Osteoblast (primary cell): ENCODE results near the gene TTC3. TPM values are rescaled to one million over a fixed set of nuclear protein-coding genes. Genes with fewer than 3 reads are reported as not detected.
A peak's percentile ranks its signal among the peaks of the same experiment; 100 is the strongest.
"Not testable (repeated sequence)": the region's sequence is repeated elsewhere in the genome, so short reads cannot be mapped to it uniquely, and the experiment has no call there.

Experiments used
- DNase-seq: peaks from one replicate; pipeline ENCODE4 v3.0.0; 2011; ENCODE audit warnings: low spot score, mixed read lengths; ENCODE audit not compliant: insufficient read length; ENCODE audit errors: missing footprints
- H2AFZ ChIP-seq: 2 replicates; pipeline ENCODE4 v1.6.0; 2011; ENCODE audit warnings: mild to moderate bottlenecking, low read length
- H3K27ac ChIP-seq: 2 replicates; pipeline ENCODE4 v1.5.1; 2011; ENCODE audit warnings: mild to moderate bottlenecking, low read depth, low read length, moderate library complexity
- H3K27me3 ChIP-seq: 2 replicates; pipeline ENCODE4 v1.6.0; 2012; ENCODE audit warnings: mild to moderate bottlenecking, control low read depth, inconsistent platforms, low read length, moderate library complexity; ENCODE audit not compliant: insufficient read depth
- H3K36me3 ChIP-seq: 2 replicates; pipeline ENCODE4 v1.5.1; 2011; ENCODE audit warnings: mild to moderate bottlenecking, low read length, control low read depth, moderate library complexity; ENCODE audit not compliant: insufficient read depth
- H3K4me1 ChIP-seq: 2 replicates; pipeline ENCODE4 v1.5.1; 2011; ENCODE audit warnings: mild to moderate bottlenecking, low read length, control low read depth, moderate library complexity; ENCODE audit not compliant: insufficient read depth
- H3K4me2 ChIP-seq: 2 replicates; pipeline ENCODE4 v1.6.0; 2011; ENCODE audit warnings: mild to moderate bottlenecking, low read length; ENCODE audit not compliant: insufficient read depth
- H3K4me3 ChIP-seq: fragments of 200-600 bp; sonication (generic); 3 replicates; pipeline ENCODE4 v1.5.1; 2012; ENCODE audit warnings: mild to moderate bottlenecking, low read length, inconsistent platforms; ENCODE audit not compliant: insufficient read depth
- H3K79me2 ChIP-seq: 2 replicates; pipeline ENCODE4 v1.6.0; 2012; ENCODE audit warnings: mild to moderate bottlenecking, low read length, control low read depth, inconsistent platforms; ENCODE audit not compliant: insufficient read depth
- H3K9me3 ChIP-seq: 2 replicates; pipeline ENCODE4 v1.5.1; 2011; ENCODE audit warnings: low read depth, low read length, control low read depth
- H4K20me1 ChIP-seq: 2 replicates; pipeline ENCODE4 v1.6.0; 2012; ENCODE audit warnings: mild to moderate bottlenecking, low read length, control low read depth; ENCODE audit not compliant: insufficient read depth
- CTCF ChIP-seq: IDR thresholded peaks from 2 replicates; pipeline ENCODE4 v1.5.1; 2011; ENCODE audit warnings: mild to moderate bottlenecking, low read depth, low read length, moderate library complexity; ENCODE audit errors: extremely low read depth
- total RNA-seq: library from RNA; depleted of rRNA; stranded (reverse); fragments of >200 nt; gene quantifications from 2 replicates; pipeline ENCODE4 v1.2.3, GENCODE V29; 2012

TTC3 gene
- total RNA-seq, 1 donor = 364 TPM

GRCh38 chr21:37139154-37139553, 66.1 kb downstream of the TTC3 start:
- H3K27ac ChIP-seq = no peak overlapping the region
- DNase-seq = no peak
- no peak overlapping the region for H2AFZ ChIP-seq
- H3K36me3 ChIP-seq = peaks cover 55% of the 10 kb centered on the region
- H3K4me3 ChIP-seq = no peak overlapping the region
- TF ChIP-seq CTCF = no peak
- peaks cover 12% of the 10 kb centered on the region for H3K4me1 ChIP-seq
- no peak overlapping the region for H3K4me2 ChIP-seq
- no peaks in the 10 kb centered on the region for H4K20me1 ChIP-seq
- no peaks in the 10 kb centered on the region for H3K27me3 ChIP-seq
- no peaks in the 10 kb centered on the region for H3K79me2 ChIP-seq
- no peaks in the 10 kb centered on the region for H3K9me3 ChIP-seq

- Histone ChIP-seq H3K79me2 (no peaks in the 10 kb centered on the region), H3K4me3 (no peak overlapping the region), H3K36me3 (peaks cover 54% of the 10 kb centered on the region), H3K27ac (no peak overlapping the region), H3K4me1 (peaks cover 12% of the 10 kb centered on the region), H4K20me1 (no peaks in the 10 kb centered on the region), H3K27me3 (no peaks in the 10 kb centered on the region), H3K9me3 (no peaks in the 10 kb centered on the region), H3K4me2 (no peak overlapping the region), H2AFZ (no peak overlapping the region)
- TF ChIP-seq CTCF = no peak
- DNase-seq = no peak
Measured at GRCh38 chr21:37139902-37140301, 66.8 kb downstream of the TTC3 start.

- not testable (repeated sequence) for DNase-seq, H3K4me3 ChIP-seq, H3K4me2 ChIP-seq, H3K27me3 ChIP-seq, H3K27ac ChIP-seq, H3K79me2 ChIP-seq, H3K9me3 ChIP-seq, H4K20me1 ChIP-seq, H2AFZ ChIP-seq
- Histone ChIP-seq H3K36me3 (peaks cover 40% of the 10 kb centered on the region), H3K4me1 (peaks cover 17% of the 10 kb centered on the region)
Measured at GRCh38 chr21:37143392-37143791, 70.3 kb downstream of the TTC3 start.

GRCh38 chr21:37145635-37146111, 72.6 kb downstream of the TTC3 start:
- TF ChIP-seq CTCF = no peak
- H3K4me3 ChIP-seq = no peak overlapping the region
- no peaks in the 10 kb centered on the region for H3K9me3 ChIP-seq
- H3K4me1 ChIP-seq = peaks cover 18% of the 10 kb centered on the region
- DNase-seq = no peak
- no peak overlapping the region for H3K4me2 ChIP-seq
- peaks cover 47% of the 10 kb centered on the region for H3K36me3 ChIP-seq
- no peak overlapping the region for H2AFZ ChIP-seq
- H3K27me3 ChIP-seq = no peaks in the 10 kb centered on the region
- H3K27ac ChIP-seq = peak overlapping the region; percentile 5
- H4K20me1 ChIP-seq = no peaks in the 10 kb centered on the region
- no peaks in the 10 kb centered on the region for H3K79me2 ChIP-seq
